ENCODE data around the gene MZT1.
A peak's percentile ranks its signal among the peaks of the same experiment; 100 is the strongest.
"Not testable (repeated sequence)": the region's sequence is repeated elsewhere in the genome, so short reads cannot be mapped to it uniquely, and the experiment has no call there.

The MZT1 gene, protein sequence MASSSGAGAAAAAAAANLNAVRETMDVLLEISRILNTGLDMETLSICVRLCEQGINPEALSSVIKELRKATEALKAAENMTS

DNA sequence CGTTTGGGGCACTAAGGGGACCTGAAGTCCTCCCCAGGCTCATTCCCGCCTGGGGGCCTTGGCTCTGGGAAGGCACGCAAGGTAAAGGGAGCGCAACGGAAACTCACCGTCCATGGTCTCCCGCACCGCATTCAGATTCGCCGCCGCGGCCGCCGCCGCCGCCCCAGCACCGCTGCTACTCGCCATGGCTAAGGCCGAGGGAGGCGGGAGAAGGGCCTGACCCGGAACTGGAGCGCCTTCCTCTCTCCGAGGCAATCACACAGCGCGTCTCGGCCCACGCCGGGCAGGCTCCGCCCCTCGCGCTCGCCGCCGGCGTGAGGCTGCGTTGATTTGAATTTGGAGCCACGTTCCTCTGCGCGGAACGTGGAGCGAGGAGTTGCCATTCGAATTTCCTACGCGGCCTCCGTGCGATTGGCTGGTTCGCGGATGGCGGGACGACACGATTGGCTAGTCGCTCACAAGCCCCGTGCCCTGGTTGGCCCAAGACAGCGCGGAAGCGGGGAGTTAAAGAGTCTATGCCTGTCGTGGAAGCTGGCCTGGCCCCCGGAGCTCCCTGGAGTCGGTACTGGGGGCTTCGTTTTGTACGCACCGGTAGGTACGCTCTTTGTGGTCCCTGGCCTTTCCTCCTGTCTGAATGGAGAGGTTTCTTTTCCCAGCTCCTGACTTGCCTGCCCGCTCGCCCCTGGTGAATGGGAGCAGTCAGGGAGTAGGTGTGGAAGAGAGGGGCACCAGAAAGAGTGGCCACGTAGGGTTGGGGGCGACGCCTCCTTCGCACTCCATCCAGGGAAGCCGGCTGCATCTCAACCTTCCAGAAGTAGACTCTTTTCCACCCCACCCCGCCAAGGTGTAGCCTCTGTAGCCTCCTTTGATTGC is at the start of gene MZT1, which contains the start of gene BORA:
Gene MZT1 (minus strand): TSS at position 213 of the 873 bp plus-strand sequence. CDS start 27 bp downstream, at position 186.
Gene BORA (plus strand): TSS at position 507 of the 873 bp plus-strand sequence. CDS start 1,018 bp downstream, outside the sequence.
- DNase-seq (ENCODE audit: low read depth): peak; percentile 92

DNA sequence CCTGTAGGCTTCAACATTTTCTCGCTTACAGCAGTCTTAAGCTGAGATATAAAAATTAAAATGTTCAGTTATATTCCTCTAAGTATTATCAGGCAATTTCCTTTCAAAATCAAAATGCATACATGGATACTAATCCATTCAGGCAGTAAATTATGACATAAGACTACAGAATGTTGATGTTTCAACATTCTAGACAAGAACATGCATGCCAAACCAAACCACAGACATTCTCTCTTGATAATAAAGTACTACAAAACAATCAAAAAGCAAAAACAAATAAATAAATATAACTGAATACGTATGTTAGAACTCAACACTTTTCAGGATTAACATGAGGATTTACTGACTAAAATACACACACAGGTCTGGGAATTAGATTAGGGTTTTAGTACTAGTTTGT is 46.6 kb upstream of the MZT1 start:
- no peak for DNase-seq (ENCODE audit: low read depth)

DNA sequence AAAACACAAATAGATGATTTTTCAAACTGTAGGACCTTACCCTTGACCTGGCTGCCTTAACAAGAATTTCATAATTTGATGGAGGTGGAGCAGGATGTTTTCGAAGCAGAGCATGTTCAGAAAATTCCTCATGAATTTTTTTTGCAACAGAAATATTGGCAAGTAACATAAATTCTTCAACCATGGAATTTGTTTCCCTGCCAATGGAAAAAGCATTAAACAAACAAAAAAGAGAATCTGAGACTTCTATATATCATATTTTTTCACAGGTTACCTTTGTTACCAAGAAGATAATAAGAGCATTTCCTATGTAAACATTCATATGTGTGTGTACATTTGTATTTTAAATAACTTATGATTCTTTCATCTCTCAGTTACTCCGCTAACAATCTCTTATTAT is 36.0 kb upstream of the MZT1 start:
- DNase-seq (ENCODE audit: low read depth): no peak

DNA sequence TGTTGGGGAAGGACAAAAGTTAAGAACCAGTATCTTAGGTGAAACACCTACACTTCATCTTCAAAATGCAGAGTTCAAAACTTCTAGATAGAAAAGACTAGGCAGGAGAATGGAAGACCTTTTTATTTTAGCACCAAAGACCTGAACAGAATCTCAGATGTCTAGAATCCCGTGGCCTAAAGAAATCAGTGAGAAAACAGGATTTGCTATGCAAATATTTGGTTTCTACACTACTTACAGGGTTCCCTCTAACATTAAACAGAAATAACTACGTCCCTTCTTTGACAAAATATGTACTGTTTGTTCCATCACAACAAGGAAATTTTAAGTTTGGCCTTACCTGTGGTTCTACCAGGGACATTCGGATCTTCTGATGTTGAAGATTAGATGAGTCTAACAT is 32.8 kb upstream of the MZT1 start:
- no peak for DNase-seq (ENCODE audit: low read depth)

DNA sequence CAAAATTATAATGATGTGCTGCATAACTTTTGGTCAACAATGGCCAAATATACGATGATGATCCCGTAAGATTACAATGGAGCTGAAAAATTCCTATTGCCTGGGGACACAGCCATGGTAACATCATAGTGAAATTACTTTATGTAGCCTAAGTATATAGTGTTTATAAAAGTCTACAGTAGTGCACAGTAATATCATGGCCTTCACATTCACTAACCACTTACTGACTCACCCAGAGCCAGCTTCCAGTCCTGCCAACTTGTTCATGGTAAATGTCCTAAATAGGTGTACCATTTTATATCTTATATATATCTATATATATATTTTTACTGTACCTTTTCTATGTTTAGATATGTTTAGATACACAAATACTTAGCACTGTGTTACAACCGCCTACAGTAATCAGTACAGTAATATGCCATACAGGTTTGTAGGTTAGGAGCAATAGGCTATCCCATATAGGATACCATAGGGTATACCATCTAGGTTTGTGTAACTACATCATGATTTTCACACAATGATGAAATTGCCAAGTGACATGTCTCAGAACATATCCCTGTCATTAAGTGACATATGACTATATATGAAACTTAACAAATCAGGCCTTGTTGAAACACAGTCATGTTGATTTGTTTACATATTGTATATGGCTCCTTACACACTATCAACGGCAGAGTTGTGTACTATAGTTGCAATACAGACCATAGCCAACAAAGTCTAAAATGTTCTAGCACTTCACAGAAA is 30.5 kb upstream of the MZT1 start:
- no peak for DNase-seq (ENCODE audit: low read depth)

DNA sequence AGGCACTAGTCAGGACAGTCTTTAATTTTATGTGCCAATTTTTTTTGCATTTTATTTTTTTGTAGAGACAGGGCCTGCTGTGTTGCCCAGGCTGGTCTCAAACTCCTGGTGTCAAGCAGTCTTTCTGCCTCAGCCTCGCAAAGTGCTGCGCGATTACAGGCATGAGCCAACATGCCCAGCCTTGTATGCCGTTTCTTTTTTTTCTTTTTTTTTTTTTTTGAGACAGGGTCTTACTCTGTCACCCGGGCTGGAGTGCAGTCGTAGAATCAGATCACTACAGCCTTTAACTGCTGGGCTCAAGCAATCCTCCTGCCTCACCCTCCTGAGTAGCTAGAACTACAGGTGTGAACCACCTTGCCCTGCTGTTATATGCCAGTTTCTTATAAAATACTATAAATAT is 26.7 kb upstream of the MZT1 start:
- DNase-seq (ENCODE audit: low read depth): no peak

DNA sequence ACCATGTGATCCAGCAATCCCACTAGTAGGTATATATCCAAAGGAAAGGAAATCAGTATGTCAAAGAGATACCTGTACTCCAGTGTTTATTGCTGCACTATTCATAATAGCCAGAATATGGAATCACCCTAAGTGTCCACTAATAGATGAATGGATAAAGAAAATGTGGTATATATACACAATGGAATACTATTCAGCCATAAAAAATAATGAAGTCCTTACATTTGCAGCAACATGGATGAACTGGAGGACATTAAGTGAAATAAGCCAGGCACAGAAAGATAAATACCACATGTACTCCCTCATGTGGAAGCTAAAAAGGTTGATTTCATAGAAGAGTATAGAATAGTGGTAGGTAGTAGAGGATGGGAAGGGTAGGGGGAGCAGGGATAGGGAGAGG is 23.8 kb upstream of the MZT1 start:
- DNase-seq (ENCODE audit: low read depth): no peak

DNA sequence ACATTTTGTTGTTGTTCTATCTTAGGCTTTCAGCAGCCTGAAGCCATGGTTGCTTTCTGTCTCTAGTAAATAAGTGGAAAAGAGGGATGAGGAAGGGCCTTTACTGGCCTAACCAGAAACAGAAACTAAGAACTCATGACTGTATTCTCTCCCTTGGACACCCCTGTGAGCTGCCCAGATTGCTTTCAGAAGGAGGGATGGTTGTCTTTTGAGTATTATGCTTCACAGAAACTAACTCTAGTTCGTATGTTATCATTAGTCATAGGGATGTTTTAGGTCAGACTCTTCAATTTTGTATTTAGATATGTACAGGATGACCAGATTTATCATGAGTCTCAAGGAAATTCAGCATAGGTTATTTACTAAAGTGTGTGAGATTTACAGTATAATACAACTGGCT is 17.8 kb upstream of the MZT1 start:
- no peak for DNase-seq (ENCODE audit: low read depth)

DNA sequence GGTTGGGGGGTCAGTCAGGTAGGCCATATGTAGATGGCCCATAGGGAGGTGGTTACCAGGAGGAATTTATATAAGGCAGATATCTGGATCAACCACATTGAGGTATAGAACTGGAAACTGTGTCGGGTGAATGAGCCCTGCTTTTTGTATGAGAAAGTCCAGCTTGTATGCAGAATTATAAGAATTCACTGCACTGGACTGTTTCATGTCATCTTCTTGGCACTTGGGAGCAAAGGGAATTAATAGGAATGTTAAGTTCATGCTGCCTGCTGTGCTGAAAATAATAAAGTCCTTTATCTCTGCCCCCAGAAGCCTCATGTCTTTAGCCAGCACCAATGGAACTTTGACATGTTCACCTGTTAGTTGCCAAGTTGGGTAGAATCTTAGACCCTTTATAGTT is 12.6 kb upstream of the MZT1 start:
- no peak for DNase-seq (ENCODE audit: low read depth)

DNA sequence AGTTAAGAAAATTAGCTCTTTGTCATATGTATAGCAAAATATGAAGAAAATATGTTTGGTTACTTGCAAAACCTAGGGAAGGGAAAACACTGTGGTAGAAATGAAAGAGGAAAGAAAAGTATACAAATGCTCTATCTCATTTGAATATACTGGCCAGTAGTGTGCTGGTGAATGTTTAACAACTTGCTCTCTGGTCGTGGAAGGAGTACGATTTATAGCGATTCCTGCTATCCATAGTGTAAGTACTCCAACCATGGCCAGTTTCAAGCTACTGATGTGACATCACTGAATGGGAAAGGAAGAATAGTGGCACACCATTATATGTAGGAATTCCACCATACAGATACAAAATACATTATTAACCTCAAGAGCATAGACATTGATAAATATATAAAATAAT is 9.6 kb upstream of the MZT1 start:
- DNase-seq (ENCODE audit: low read depth): no peak

DNA sequence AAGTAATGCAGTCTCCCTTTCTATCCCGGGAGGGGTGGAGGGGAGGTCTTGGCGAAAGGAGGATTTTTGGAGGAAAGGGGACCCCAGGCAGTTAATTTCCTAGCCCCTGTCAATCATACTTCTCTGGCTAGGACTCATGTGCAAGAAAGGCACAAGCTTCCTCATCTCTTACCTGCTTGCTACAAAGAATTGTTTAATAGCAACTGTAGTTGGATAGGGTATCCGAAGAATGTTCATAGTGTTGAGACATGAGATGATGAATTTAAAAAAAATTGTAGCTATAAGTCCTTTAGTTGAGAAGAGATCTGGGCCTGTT is 819 bp upstream of the MZT1 start:
- DNase-seq (ENCODE audit: low read depth): no peak

DNA sequence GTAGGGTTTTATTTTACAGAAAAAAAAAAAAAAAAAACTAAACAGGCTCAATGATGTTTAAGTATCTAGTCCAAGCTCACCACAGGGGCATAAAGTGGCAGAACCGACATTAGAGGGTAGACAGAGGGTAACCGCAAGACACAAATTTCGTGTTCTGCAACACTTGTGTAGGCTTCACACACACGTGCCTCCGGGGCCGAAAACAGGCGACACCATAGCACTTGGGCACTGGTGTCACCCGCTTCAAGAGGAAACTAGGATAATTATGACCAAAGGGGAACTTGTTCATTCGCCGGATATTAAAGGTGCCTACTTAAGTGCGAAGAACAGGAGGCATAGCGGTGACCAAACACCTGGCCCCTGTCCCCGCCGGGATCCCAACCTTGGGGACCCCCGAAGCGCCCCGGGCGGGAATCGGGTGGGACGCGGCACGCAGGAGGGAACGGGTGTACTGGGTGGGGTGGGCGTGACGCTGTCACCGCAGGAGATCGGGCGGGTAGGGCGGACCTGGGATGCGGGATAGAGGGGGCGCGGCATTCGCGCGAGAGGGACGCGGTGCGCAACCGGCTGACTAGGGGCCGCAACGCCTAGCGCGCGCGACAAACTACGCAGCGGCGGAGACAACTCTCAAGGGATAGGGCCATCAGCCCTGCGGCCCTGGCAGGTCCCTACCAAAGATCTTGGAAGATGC is 558 bp downstream of the MZT1 start:
- DNase-seq (ENCODE audit: low read depth): peak; percentile 21

DNA sequence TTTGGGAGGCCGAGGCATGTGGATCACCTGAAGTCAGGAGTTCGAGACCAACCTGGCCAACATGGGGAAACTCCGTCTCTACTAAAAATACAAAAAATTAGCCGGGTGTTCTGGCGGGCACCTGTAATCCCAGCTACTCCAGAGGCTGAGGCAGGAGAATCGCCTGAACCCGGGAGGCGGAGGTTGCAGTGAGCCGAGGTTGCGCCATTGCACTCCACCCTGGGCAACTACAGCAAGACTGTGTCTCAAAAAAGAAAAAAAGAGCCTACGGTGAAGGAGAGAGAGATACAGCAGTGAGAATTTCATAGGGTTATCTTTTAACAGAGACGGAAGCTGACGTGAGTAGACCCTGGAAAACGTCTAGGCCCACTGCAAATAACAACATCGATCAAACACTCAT is 1.2 kb downstream of the MZT1 start:
- not testable (repeated sequence) for DNase-seq (ENCODE audit: low read depth)

DNA sequence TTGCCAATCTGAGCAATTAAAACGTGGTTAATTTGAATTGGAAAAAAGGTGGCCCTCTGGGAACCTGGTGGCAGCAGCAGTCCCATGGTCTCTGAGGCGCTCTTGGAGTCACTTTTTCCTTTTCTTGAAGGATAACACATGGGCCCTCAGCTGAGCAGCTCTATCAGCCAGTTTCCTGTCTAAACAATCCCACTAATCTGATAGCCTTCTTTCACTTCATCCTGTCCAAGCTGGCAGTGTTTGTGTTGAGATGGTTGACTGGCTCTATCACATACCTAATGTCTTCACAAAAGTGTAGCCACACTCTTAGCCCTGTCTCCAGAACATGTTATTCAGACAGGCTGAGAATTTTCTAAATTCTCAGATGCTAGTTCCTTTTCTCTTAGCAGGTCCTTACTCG is 10.7 kb downstream of the MZT1 start:
- DNase-seq (ENCODE audit: low read depth): no peak

DNA sequence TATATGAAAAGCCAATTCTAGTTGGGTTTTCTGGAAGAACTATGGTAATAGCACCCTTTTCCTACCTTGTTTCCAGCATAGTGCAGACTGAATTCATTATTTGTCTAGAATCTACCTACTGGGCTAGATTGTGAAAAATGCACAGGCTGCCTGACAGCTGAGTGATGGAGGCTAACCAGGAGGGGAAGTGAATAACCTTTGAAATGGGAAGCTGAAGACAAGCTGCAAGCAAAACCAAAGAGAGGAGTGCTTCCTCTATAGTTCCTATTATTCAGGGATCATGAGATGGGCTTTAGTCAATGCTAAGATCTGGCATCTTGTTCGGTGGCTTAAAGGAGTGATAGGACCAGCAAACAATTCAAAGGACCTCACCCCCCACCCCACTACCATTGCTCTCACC is 26.9 kb downstream of the MZT1 start:
- no peak for DNase-seq (ENCODE audit: low read depth)

DNA sequence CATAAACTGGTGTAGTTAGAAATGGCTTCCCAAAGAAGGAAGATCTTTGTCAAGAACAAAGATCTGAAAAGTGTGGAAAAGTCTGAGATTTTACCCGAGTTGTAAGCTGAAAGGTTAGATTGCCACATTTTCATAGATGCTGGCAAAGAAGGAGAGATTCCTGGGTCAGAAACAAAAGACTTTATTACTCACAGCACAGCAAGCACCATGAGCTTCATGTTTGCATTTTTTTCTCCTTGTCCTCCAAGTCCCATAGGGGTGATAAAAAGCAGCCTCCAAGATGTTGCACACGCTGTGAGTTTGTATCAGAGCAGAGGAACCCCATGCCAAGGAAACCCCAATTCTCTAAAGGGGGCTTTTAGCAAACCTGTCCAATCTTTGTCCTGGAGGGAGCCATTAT is 29.3 kb downstream of the MZT1 start:
- no peak for DNase-seq (ENCODE audit: low read depth)

DNA sequence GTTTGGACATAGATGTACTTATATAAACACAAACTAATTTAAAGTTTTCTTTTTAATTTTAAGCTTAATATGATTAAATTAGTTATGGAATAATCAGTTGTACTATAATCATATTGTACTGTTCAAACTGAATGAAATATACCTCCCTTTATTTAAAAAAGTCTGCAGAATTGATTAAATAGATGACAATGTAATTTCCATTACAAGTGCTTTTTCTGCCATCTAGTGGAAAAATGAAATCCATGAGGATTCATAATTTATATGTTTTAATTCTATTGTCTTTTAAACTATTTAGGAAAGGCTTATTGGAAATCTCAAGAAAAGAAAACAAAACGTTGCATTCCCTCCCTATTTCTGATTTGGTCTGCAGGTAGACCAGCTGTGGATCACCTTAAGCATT is 30.9 kb downstream of the MZT1 start:
- no peak for DNase-seq (ENCODE audit: low read depth)

DNA sequence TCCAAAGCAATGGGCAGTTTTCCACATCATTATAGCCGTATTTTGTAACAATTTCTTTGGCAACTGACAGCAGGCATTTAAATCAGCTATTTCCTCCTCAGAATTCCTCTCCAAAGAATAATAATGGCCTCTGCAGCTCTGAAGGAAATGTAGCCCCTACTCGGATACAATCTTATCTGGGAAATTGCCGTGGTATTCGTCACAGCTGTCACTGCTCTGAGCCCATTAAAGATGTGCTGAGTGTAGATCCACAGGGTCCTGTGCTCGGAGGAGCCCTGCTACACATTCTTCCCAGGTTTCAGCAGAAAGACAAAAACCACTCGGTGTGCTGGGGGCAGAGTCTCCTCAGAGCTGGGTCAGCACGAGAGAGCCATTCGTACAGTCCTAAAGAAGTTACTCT is 33.1 kb downstream of the MZT1 start:
- DNase-seq (ENCODE audit: low read depth): no peak

DNA sequence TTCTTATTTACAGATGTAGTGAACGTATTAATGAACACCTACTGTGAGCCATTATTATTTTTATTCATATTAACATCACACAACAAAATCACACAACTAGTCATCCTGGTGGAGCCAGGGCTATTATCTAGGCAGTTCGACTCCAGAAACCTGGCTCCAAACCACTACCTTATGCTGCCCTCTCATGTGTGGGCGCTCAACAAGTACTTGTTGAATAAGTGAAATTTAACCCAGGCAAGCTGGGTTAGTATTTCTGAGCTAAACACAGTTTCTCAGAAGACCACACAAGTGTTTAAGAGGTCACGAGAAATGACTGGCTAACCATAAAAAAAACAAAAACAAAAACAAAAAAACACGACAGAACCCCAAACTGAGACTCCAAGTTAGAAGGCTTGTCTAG is 33.6 kb downstream of the MZT1 start:
- no peak for DNase-seq (ENCODE audit: low read depth)

DNA sequence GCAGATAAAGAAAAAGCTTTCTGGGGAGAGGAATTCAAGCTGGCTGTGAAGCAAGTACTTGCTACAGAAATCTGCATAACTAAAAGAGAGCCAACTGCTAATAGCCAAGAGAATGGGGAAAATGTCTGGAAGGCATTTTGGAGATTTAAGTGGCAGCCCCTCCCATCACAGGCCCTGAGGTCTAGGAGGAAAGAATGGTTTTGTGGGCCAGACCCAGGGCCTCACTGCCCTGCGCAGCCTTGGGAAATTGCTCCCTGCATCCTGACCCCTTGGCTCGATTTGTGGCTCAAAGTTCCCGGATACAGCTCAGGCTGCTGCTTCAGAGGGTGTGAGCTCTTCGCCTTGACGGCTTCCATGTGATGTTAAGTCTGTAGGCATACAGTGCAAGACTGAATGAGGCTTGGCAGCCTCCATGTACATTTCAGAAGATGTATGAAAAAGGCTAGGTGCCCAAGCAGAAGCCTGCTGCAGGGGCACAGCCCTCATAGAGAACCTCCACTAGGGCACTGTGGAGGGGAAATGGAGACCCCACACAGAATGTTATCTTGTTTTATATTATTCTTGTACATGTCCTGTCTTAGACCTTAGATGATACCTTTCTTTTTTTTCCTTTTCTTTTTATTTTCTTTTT is 34.4 kb downstream of the MZT1 start:
- no peak for DNase-seq (ENCODE audit: low read depth)

DNA sequence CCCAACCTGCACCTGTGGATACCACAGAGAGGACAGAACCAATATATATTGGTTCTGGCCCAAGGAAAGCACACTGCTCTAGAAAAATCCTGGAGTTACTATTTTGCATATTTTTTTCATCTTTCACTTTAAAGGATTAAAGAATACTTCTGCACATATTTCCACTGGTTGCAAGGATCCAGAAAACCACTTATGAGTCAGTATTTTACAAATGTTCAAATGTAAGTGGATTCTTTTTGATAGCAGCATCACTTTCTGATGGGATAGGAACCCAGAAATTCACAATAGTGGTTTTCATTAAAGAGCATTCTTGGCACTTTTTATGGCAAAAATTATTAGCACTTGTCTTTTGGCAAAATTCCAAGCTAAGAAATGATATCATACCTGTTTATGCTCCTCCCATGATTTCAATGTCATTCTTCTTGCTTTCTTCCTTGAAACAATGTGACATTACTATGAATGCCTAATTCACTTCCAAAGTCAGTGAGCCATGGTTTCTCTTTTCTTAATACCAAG is 38.2 kb downstream of the MZT1 start:
- no peak for DNase-seq (ENCODE audit: low read depth)

DNA sequence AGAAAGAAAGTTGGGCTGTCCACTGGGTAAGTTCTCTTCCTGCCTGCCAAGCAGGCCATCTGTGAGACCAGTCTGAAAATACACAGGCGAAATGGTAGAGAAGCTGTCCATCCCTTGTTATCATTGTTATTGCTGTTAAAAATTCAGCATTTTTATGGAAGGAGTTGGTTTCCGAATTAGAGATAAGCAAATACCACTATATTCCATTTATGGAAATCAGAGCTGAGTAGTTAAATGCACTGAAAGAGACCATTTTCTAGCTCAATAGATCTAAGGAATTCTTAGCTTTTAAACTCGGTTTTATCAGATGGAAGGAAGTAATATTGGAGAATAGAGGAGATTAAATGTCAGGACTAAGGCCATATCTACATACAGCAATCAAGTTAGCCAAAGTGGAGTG is 40.7 kb downstream of the MZT1 start:
- no peak for DNase-seq (ENCODE audit: low read depth)

Data from activated T-helper 9 cell treated with anti-CD3 and anti-CD28 coated beads, Interleukin-2, amount 50 U/mL, for 16 hours (primary cell).